CD14-positive monocyte (primary cell): ENCODE data around the gene TXNIP. TPM values are rescaled to one million over a fixed set of nuclear protein-coding genes. Genes with fewer than 3 reads are reported as not detected.
A peak's percentile ranks its signal among the peaks of the same experiment; 100 is the strongest.

Experiments used
- DNase-seq, 3 donors: peaks; one replicate each; pipeline ENCODE4 v3.0.0-alpha.2; 2011 to 2022
- H2AFZ ChIP-seq: 2 replicates; pipeline ENCODE4 v1.6.0; 2012; ENCODE audit warnings: mild to moderate bottlenecking, low read depth, low read length, inconsistent platforms; ENCODE audit not compliant: insufficient read depth, poor library complexity, severe bottlenecking
- H3K27ac ChIP-seq, 2 donors: 1 replicate in 1 of 2; 2 replicates in 1 of 2; pipeline ENCODE4 v1.5.1; 2012 to 2013; ENCODE audit warnings: low read length in 2 of 2, control low read depth in 1 of 2, inconsistent platforms in 1 of 2, low read depth in 1 of 2, mild to moderate bottlenecking in 1 of 2
- H3K27me3 ChIP-seq, 2 donors: one replicate each; pipeline versions ENCODE4 v1.6.0 to v1.6.1; 2011 to 2013; ENCODE audit warnings: low read length in 2 of 2; ENCODE audit not compliant: control insufficient read depth in 2 of 2, insufficient read depth in 2 of 2
- H3K36me3 ChIP-seq, 2 donors: replicated peaks in 1 of 2; 1 replicate in 1 of 2; 2 replicates in 1 of 2; pipeline versions ENCODE4 v1.5.1 to v1.6.1; 2012 to 2013; ENCODE audit warnings: low read length in 2 of 2, control low read depth in 1 of 2, inconsistent platforms in 1 of 2, mild to moderate bottlenecking in 1 of 2; ENCODE audit not compliant: insufficient read depth in 2 of 2, control insufficient read depth in 1 of 2
- H3K4me1 ChIP-seq, 2 donors: 1 replicate in 1 of 2; 2 replicates in 1 of 2; pipeline versions ENCODE4 v1.5.1 to v1.6.1; 2012 to 2013; ENCODE audit warnings: low read length in 2 of 2, control low read depth in 1 of 2, inconsistent platforms in 1 of 2, mild to moderate bottlenecking in 1 of 2, moderate library complexity in 1 of 2; ENCODE audit not compliant: insufficient read depth in 2 of 2, control insufficient read depth in 1 of 2
- H3K4me2 ChIP-seq: replicated peaks from 2 replicates; pipeline ENCODE3; 2012; ENCODE audit warnings: low read length, moderate library complexity, mild to moderate bottlenecking; ENCODE audit not compliant: poor library complexity, severe bottlenecking; ENCODE audit errors: extremely low read depth
- H3K4me3 ChIP-seq, 3 experiments: fragments of 200-600 bp in 1 of 3; sonication (generic) in 1 of 3; replicated peaks in 1 of 3; 1 replicate in 2 of 3; 2 replicates in 1 of 3; pipeline ENCODE4 v1.5.1; 2011 to 2013; ENCODE audit warnings: low read length in 3 of 3, mild to moderate bottlenecking in 3 of 3, control low read depth in 2 of 3, low read depth in 2 of 3, inconsistent platforms in 1 of 3, moderate library complexity in 1 of 3
- H3K79me2 ChIP-seq: 2 replicates; pipeline ENCODE4 v1.6.0; 2012; ENCODE audit warnings: mild to moderate bottlenecking, control low read depth, inconsistent platforms, low read length, moderate library complexity; ENCODE audit not compliant: insufficient read depth
- H3K9ac ChIP-seq: 2 replicates; pipeline ENCODE4 v1.6.0; 2017; ENCODE audit warnings: low read length, mild to moderate bottlenecking; ENCODE audit not compliant: insufficient read depth, poor library complexity, severe bottlenecking
- H3K9me3 ChIP-seq, 2 donors: replicated peaks in 1 of 2; 1 replicate in 1 of 2; 2 replicates in 1 of 2; pipeline versions ENCODE4 v1.5.1 to v1.6.1; 2012 to 2013; ENCODE audit warnings: low read length in 2 of 2, control low read depth in 1 of 2; ENCODE audit not compliant: control insufficient read depth in 1 of 2, insufficient read depth in 1 of 2
- H4K20me1 ChIP-seq: 2 replicates; pipeline ENCODE4 v1.6.0; 2012; ENCODE audit warnings: mild to moderate bottlenecking, low read length, control low read depth, moderate library complexity; ENCODE audit not compliant: insufficient read depth
- H3K27ac Mint-ChIP-seq, 7 donors: one replicate each; pipeline ENCODE4 v1.8.0; 2020; ENCODE audit warnings: mild to moderate bottlenecking in 7 of 7, mixed read lengths in 7 of 7, moderate library complexity in 6 of 7, inconsistent platforms in 2 of 7
- H3K27me3 Mint-ChIP-seq, 3 donors: one replicate each; pipeline ENCODE4 v1.8.0; 2021 to 2022; ENCODE audit warnings: low read depth in 3 of 3, mild to moderate bottlenecking in 3 of 3, mixed read lengths in 3 of 3, moderate library complexity in 3 of 3, inconsistent platforms in 1 of 3
- H3K36me3 Mint-ChIP-seq, 2 donors: one replicate each; pipeline ENCODE4 v1.8.0; 2020; ENCODE audit warnings: mixed read lengths in 2 of 2, inconsistent platforms in 1 of 2, mild to moderate bottlenecking in 1 of 2
- H3K4me1 Mint-ChIP-seq: one replicate; pipeline ENCODE4 v1.8.0; 2020; ENCODE audit warnings: mild to moderate bottlenecking, mixed read lengths
- H3K4me3 Mint-ChIP-seq, 2 donors: one replicate each; pipeline ENCODE4 v1.8.0; 2020; ENCODE audit warnings: mild to moderate bottlenecking in 2 of 2, mixed read lengths in 2 of 2, moderate library complexity in 1 of 2
- H3K9me3 Mint-ChIP-seq, 7 donors: one replicate each; pipeline ENCODE4 v1.8.0; 2020 to 2022; ENCODE audit warnings: mixed read lengths in 7 of 7, mild to moderate bottlenecking in 6 of 7, moderate library complexity in 6 of 7, inconsistent platforms in 2 of 7
- WGBS: methylation state at CpG from one replicate; pipeline ENCODE4 v1.1.5; 2013; ENCODE audit warnings: missing lambda C conversion rate; ENCODE audit not compliant: insufficient coverage; 5-methylcytosine and 5-hydroxymethylcytosine counted together
- intact Hi-C, 2 donors: fragments of 100-400 bp; cut with micrococcal nuclease; formaldehyde crosslinking; loops; one replicate each; pipeline versions ENCODE4 v1.15.0 to v1.15.1; 2023
- polyA plus RNA-seq, 3 donors: library from polyadenylated mRNA; depleted of rRNA in 1 of 3; unstranded in 2 of 3; stranded (reverse) in 1 of 3; fragments of 300-500 nt in 2 of 3; fragments of >200 nt in 1 of 3; fragmentation: Illumina TruSeq in 2 of 3; gene quantifications; 1 replicate in 2 of 3; 2 replicates in 1 of 3; pipeline ENCODE4 v1.2.3, GENCODE V29; 2012 to 2021
- TF ChIP-seq, protein P1 (sequence below): fragments of 200-600 bp; IDR thresholded peaks from one replicate; pipeline ENCODE4 v1.8.0; 2022; ENCODE audit warnings: antibody characterized with exemption, mild to moderate bottlenecking

Gene TXNIP
- polyA plus RNA-seq, 3 donors = 640 to 3,778 (median 844) TPM

GRCh38 chr1:145985129-145985501, 11.3 kb downstream of the TXNIP start:
- Mint-ChIP-seq H3K4me3 (peak overlapping the region; percentile 80 to 97), H3K27me3 (no peaks in the 10 kb centered on the region), H3K27ac (peak overlapping the region; percentile 98 to 99 (median 99)), H3K36me3 (peaks cover 0 to 2% of the 10 kb centered on the region in 2 donors), H3K9me3 (no peaks in the 10 kb centered on the region), H3K4me1 (peaks cover 78% of the 10 kb centered on the region)
- no peaks in the 10 kb centered on the region for H3K36me3 ChIP-seq
- H3K4me1 ChIP-seq = peaks cover 59 to 88% of the 10 kb centered on the region in 2 donors
- peaks cover 19% of the 10 kb centered on the region for H3K79me2 ChIP-seq
- no peaks in the 10 kb centered on the region for H3K9me3 ChIP-seq
- H3K27me3 ChIP-seq = no peaks in the 10 kb centered on the region
- H2AFZ ChIP-seq = no peak overlapping the region
- peak overlapping the region; percentile 18 to 65 (median 49) for H3K4me3 ChIP-seq
- intact Hi-C loops = no loop called here
- WGBS = no CpG with 5 or more reads among the region's 2 CpGs
- H4K20me1 ChIP-seq = peaks cover 2% of the 10 kb centered on the region
- H3K9ac ChIP-seq = peak overlapping the region; percentile 30
- DNase-seq = no peak
- peak overlapping the region; percentile 73 for H3K4me2 ChIP-seq
- TF ChIP-seq, protein P1, sequence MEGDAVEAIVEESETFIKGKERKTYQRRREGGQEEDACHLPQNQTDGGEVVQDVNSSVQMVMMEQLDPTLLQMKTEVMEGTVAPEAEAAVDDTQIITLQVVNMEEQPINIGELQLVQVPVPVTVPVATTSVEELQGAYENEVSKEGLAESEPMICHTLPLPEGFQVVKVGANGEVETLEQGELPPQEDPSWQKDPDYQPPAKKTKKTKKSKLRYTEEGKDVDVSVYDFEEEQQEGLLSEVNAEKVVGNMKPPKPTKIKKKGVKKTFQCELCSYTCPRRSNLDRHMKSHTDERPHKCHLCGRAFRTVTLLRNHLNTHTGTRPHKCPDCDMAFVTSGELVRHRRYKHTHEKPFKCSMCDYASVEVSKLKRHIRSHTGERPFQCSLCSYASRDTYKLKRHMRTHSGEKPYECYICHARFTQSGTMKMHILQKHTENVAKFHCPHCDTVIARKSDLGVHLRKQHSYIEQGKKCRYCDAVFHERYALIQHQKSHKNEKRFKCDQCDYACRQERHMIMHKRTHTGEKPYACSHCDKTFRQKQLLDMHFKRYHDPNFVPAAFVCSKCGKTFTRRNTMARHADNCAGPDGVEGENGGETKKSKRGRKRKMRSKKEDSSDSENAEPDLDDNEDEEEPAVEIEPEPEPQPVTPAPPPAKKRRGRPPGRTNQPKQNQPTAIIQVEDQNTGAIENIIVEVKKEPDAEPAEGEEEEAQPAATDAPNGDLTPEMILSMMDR = no peak
- H3K27ac ChIP-seq = peak overlapping the region; percentile 75 to 88

DNA sequence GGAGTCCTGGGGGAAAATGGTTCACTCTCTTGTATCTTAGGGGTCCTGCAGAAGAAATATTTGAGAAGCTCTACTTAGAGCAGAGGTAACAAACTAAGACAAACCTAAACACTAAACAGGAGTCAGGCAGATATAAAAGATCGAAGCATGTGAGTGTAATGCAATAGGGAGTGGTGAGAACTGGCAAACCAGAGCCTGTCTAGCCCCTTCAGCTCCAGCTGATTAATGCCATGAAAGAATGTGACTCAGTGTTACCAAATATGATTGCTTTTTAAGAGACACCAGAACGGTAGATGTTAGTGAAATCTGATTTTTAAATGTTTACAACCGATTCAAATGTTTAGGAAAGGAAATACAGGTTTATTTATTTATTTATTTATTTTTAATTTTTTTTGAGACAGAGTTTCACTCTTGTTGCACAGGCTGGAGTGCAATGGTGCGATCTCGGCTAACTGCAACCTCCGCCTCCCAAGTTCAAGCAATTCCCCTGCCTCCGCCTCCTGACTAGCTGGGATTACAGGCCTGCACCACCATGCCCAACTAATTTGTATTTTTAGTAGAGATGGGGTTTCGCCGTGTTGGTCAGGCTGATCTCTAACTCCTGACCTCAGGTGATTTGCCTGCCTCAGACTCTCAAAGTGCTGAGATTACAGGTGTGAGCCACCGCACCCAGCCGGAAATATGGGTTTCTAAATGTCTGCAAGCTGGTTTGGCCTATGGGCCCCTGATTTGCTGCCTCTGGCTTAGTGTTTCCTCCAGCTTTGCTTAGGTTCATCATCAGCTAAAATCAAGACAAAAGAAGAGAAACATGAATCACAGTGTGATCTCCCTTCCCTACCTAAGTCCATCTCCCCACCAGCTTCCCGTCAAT, 12.2 kb downstream of the TXNIP start:
- Mint-ChIP-seq H3K27ac (peak overlapping the region; percentile 98 to 99 (median 99)), H3K9me3 (no peaks in the 10 kb centered on the region), H3K4me3 (no peak overlapping the region), H3K27me3 (no peaks in the 10 kb centered on the region), H3K36me3 (peaks cover 0 to 2% of the 10 kb centered on the region in 2 donors), H3K4me1 (peaks cover 71% of the 10 kb centered on the region)
- no peaks in the 10 kb centered on the region for H3K9me3 ChIP-seq
- peaks cover 19% of the 10 kb centered on the region for H3K79me2 ChIP-seq
- no peaks in the 10 kb centered on the region for H4K20me1 ChIP-seq
- no peak overlapping the region for H3K9ac ChIP-seq
- H3K4me1 ChIP-seq = peaks cover 66 to 97% of the 10 kb centered on the region in 2 donors
- TF ChIP-seq, protein P1 = no peak
- H3K27ac ChIP-seq = peak overlapping the region; percentile 75 to 88
- no peaks in the 10 kb centered on the region for H3K36me3 ChIP-seq
- no peak overlapping the region for H2AFZ ChIP-seq
- intact Hi-C loops = no loop called here
- DNase-seq = no peak
- 87% methylated on average over 3 of the region's 12 CpGs for whole genome bisulfite sequencing
- no peaks in the 10 kb centered on the region for H3K27me3 ChIP-seq
- H3K4me3 ChIP-seq = peak overlapping the region in 1 of 3 experiments; percentile 65
- H3K4me2 ChIP-seq = peak overlapping the region; percentile 73
